ENCODE measurements around the gene GAB3. TPM values are rescaled to one million over a fixed set of nuclear protein-coding genes. Genes with fewer than 3 reads are reported as not detected.

Gene GAB3
- polyA plus RNA-seq, 1 donor from 2014 or later, result not detected

DNA sequence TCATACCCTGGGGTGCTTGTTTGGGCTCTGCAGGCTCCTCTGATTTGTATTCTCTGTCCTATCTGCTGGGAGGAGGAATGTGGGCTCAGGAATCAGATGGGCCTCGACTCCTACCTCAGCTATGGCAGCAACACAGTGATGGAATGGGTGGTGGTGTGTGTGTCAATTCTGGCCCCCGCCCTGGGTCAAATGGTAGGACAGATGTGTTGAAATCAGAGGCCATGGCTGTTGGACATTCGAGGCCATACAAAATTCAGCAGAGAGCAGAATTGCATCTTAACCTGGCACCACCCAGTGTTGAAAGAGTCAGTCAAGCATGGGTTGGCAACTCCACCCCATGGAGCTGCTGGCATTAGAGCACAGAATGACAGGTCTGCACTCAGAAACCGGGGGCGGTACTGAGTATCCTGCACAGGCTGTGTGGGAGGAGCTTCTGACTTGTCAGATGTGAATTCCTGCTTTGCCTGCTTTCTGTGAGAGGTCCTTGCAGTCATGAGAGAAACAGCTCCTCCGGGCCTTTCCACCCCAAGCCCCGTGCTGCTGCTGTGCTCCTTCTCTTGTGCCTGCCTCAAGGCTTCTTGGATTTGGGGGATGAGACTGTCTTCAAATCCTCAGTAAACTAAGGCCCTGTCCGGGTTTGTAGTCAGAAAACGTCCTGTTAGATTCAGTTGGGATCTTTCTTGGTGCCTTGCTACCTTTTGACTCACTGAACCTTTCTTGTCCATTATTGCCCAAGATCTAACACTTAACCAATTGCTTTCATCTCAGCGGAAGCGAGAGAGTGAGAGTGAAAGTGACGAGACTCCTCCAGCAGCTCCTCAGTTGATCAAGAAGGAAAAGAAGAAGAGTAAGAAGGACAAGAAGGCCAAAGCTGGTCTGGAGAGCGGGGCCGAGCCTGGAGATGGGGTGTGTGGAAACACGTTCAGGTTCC, 24.8 kb upstream of the GAB3 start:
- Histone ChIP-seq H3K36me3 (ENCODE audit: insufficient read depth, low read length) (no peaks in the 10 kb centered on the region), H3K27ac (ENCODE audit: low read length) (no peak overlapping the region)

More for the DNA sequence above, 24.8 kb upstream of the GAB3 start:
- Histone ChIP-seq H3K4me2 (ENCODE audit: low read length) (no peak overlapping the region), H3K9ac (ENCODE audit: low read length) (no peak overlapping the region), H3K9me2 (ENCODE audit: insufficient read depth, low read length) (no peaks in the 10 kb centered on the region), H3K9me3 (ENCODE audit: low read length) (no peaks in the 10 kb centered on the region), H3K27me3 (ENCODE audit: insufficient read depth, low read depth, low read length) (no peaks in the 10 kb centered on the region), H2AFZ (ENCODE audit: low read depth, low read length) (no peak overlapping the region), H3K4me3 (ENCODE audit: low read length) (no peak overlapping the region), H4K20me1 (ENCODE audit: insufficient read depth) (no peaks in the 10 kb centered on the region), H3F3A (ENCODE audit: insufficient read depth, low read length, poor library complexity, severe bottlenecking) (no peaks in the 10 kb centered on the region), H3K79me2 (replicated peaks; ENCODE audit: insufficient read depth, low read length) (no peaks in the 10 kb centered on the region)
- TF ChIP-seq EZH2 (IDR thresholded peaks at IDR 0.05; ENCODE audit: borderline replicate concordance, insufficient read depth, low read length, poor library complexity, severe bottlenecking), result no peak
- TF ChIP-seq REST (IDR thresholded peaks at IDR 0.05; ENCODE audit: borderline replicate concordance), result no peak
- TF ChIP-seq EP300 (conservative IDR thresholded peaks at IDR 0.05; ENCODE audit: poor library complexity, severe bottlenecking), result no peak
- no peak for TF ChIP-seq MXI1 (conservative IDR thresholded peaks at IDR 0.05; ENCODE audit: poor library complexity, severe bottlenecking)
- TF ChIP-seq TAF1 (IDR thresholded peaks at IDR 0.05; ENCODE audit: low read depth), result no peak
- TF ChIP-seq CTCF (IDR thresholded peaks at IDR 0.05; ENCODE audit: poor library complexity, severe bottlenecking), result no peak
- TF ChIP-seq RAD21 (conservative IDR thresholded peaks at IDR 0.05), result no peak
- TF ChIP-seq POLR2AphosphoS5 (IDR thresholded peaks at IDR 0.05), result no peak
- TF ChIP-seq SMC3 (conservative IDR thresholded peaks at IDR 0.05; ENCODE audit: poor library complexity), result no peak
